T1000 (cell line): Measurements from ENCODE around the gene ACTMAP.

Experiments
- DNase-seq: peaks from one replicate; lab custom pipeline; 2025; ENCODE audit warnings: mixed read lengths; lab: John Stamatoyannopoulos, UW

The ACTMAP gene

DNA sequence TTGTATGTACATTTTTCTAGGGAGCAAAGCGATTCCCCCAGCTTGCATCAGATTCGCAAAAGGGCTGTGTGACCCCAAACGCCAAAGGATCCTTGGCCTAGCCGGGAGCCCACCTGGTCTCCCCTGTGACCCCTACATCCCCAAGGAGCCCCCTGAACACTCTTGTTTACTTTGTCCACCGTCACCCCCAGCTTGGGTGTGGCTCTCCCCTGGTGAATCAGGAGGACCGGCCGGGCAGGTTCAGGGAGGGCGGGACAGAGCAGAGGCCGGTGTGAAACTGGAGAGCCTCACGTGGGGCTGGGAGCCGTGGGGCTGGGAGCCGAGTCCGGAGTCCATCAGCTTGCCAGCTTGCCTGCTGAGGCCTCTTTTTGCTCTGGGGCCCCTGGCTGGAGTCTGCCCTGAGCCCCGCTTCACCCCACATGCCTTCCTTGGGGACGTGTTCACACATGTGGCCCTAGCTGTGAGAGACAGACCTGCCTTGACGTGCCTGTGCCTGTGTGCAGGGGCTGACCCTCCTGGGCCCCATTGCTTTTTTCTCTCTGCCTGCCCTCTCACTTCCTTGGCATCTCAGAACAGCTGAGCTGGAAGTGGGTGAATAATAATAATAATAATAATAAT, 31.4 kb downstream of the ACTMAP start:
- no peak for DNase-seq

DNA sequence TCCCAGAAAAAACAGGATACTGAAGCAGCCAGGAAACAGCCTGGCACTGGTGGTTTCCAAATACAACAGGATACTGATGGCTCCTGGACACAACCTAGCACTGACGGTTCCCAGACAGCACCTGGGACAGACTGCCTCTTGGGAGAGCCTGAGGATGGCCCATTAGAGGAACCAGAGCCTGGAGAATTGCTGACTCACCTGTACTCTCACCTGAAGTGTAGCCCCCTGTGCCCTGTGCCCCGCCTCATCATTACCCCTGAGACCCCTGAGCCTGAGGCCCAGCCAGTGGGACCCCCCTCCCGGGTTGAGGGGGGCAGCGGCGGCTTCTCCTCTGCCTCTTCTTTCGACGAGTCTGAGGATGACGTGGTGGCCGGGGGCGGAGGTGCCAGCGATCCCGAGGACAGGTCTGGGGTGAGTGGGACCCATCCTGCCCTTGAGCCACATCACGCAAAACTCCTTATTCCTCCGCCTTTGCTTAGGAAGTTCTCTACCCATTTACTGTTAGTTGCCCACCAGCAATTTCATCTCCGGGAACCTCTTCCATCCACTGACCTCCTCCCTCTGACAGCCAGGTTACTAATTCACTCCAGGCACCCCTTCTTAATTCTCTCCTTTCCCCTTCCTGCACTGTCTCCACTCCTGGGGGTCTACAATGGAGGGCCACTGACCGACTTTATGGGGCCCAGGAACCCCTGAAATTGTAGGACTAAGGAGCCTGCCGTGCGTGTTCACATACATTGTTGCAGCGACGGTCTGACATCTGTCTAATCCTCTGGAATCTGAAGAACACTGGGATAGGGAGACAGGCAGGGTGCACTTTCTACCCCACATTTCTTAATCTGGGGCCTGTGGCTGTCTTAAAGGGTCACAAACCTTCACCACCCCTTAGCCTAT, 32.1 kb downstream of the ACTMAP start:
- DNase-seq, result no peak

DNA sequence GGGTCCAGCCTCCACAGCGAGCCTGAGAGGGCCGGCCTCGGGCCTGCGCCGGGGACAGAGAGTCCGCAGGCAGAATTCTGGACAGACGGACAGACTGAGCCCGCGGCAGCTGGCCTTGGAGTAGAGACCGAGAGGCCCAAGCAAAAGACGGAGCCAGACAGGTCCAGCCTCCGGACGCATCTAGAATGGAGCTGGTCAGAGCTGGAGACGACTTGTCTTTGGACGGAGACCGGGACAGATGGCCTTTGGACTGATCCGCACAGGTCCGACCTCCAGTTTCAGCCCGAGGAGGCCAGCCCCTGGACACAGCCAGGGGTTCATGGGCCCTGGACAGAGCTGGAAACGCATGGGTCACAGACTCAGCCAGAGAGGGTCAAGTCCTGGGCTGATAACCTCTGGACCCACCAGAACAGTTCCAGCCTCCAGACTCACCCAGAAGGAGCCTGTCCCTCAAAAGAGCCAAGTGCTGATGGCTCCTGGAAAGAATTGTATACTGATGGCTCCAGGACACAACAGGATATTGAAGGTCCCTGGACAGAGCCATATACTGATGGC, 32.9 kb downstream of the ACTMAP start:
- no peak for DNase-seq

DNA sequence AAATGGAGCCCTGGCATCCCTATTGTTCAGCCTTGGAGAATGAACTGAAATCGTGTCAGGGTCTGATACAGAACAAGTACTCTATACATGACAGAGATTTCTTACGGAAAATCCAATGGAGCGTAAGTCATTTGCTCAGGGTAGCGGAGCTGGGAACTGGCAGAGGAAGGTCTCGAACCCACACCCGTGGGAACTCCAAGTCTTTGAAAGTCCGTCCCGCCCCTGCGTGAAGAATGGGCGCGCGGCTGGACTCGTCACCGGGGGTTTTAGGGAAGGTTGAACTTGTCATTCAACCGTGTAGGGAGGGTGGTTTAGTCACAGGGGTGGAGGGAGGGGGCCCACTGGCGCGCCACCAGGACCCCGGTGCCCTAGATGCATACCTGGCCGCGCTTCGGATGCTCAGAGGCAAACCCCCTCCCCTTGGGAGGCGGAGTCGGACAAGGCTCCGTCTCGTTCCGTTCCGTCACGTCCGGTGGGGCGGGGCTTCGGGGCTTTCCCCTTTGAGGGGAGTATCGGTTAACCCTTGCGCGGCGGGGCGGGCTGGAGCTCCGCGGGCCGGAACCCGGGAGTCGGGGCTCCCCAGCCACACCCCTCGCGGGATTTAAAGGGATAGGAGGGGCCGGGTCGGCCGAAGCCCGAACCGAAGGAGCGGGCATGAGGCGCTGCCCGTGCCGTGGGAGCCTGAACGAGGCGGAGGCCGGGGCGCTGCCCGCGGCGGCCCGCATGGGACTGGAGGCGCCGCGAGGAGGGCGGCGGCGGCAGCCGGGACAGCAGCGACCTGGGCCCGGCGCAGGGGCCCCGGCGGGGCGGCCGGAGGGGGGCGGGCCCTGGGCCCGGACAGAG, 33.6 kb downstream of the ACTMAP start, which contains the start of the genes COQ8B and ITPKC:
Gene COQ8B, minus strand, starts transcription at position 405 of the 843 bp plus-strand sequence. CDS start 2,254 bp downstream, outside the sequence.
Gene ITPKC, plus strand, starts transcription at position 631 of the 843 bp plus-strand sequence. Its CDS starts 24 bp downstream, at position 655.
- peak; percentile 93 for DNase-seq

DNA sequence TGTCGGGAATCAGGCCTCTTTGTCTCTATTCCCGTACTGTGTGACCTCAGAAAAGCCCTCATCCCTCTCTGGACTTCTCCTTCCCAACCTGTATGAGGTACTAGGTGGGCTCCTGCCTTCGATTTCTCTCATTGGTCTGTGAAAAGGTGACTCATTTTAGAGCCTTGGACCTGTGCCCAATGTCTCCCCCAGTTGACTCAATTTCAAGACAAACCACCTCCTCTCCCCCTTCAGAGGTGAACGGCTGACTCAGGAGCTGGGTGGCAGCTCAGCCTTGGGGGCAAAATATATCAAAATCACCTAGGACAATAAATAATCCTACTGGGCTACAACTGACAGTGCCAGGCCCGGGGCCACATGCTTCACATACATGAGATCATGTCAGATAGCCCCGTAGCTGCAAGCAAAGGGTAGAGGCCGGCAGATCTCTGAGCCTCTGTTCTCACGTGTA, 34.2 kb downstream of the ACTMAP start:
- peak; percentile 84 for DNase-seq

DNA sequence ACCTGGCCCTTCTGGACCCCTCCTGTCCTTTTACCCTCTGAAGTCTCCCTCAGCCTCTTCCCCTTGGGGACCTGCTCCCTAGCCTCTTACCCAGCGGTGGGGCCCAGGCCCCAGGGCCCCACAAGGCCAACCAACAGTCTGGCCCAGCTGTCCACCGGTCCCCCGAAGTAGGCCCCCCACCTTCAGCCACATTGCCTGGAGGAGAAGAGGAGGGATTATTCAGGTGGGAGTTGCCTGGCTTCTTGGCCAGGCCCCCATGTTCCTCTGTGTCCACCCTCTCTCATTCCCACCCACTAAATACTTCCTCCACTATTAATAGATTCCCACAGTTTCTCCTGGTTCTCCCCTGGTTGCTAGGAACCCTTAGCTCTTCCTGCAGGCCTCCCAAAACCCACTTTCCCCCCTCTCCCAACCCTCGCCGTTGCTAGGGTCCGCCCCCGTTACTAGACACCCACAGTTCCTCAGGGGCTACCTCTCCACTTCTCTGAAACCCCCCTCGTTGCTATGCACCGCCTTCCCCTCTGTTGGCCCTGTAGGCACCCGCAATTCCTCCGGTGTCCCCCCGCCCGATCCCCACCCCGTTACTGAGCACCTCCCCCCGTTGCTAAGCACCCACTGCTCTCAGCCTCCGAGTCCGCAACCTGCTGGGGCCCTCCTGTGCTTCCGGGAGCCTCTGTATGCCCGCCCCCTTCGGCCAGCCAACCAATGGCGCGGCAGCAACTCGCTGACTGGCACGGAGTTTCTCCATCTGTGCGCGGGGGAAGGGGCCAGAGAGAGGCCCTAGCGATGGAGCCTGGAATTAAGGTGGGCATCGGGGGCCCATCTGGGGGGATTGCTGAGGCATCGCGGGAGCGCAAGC, 35.6 kb downstream of the ACTMAP start:
- DNase-seq, result peak; percentile 87

DNA sequence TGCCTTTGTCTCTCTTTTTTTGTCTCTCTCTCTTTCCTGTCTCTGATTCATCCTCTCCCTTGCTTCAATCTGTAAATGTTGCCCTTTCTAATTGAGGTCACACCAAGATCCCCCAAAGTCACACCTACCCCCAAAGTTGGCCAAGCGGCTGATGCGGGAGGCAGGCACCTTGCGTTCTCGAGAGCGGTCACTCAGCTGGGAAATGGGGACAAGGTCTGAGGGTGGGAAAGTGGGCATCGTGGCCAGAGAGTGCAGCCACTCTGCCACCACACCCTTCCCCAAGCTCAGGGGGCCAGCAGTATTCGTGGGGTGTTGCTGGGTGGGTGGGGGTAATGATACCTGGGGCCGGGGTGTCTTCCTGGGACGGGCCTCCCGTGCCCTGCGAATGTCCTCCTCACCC, 36.3 kb downstream of the ACTMAP start:
- DNase-seq, result no peak

DNA sequence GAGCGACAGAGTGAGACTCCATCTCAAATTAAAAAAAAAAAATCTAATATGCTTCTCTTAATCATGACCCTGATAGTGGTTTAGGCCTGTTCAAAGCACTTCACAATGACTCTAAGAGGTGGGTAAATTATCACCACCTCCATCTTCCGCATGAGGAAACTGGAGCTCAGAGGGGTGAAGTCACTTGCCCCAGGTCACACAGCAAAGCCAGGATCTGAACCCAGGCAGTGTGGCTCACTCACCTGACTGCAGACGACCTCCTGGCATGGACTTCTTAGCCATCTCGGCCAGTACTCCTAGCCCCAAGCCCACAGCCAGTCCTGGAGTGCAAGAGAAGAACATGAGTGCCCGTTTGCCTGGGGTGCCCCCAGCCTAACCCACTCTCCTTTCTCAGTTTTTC, 40.5 kb downstream of the ACTMAP start:
- DNase-seq, result no peak

DNA sequence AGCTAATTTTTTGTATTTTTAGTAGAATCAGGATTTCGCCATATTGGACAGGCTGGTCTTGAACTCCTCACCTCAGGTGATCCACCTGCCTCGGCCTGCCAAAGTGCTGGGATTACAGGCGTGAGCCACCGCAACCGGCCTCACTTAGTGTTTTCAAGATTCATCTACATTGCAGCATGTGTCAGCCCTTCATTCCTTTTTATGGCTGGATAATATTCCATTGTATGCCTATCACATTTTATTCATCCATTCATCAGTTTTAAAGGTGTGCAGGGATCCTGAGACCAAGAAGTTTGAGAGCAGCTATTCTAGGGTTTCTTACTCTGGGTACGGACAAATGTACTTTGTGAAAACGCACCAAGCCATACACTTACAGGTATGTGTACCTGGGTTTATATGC, 42.7 kb downstream of the ACTMAP start:
- no peak for DNase-seq

DNA sequence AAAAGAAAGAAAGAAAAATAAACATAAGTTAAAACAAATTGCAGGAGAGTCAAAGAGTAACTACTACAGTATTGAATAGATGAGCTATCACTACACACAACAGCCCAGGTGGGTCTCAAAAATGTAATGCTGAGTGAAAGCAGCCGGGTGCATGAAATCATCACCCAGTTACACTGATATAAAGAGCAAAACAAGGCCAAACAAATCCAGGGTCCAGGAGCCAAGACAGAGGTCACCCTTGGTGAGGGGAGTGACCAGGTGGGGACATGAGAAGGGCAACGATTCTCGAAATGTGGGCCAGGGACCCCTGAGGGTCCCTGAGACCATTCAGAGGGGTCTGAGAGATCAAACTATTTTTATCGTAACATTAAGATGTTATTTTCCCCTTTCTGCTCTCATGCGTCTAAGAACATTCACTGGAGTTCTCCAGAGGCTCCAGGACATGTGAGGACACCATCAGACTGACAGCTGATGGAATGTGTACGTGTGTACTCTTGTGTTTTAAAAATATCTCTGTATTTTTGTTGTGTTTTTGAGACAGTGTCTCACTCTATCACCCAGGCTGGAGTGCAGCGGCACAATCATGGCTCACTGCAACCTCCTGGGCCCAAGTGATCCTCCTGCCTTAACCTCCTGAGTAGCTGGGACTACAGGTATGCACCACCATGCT, 44.2 kb downstream of the ACTMAP start:
- no peak for DNase-seq

DNA sequence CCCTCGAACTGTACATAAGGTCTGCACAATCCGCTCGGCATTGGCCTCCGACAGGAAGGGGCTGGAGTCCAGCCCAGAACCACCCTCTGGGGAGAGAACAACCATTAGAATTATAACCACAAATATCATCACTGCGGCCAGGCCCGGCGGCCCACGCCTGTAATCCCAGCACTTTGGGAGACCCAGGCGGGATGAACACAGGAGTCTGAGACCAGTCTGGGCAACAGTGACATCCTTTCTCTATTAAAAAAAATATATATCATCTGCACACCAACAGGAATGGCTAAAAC, 45.0 kb downstream of the ACTMAP start:
- no peak for DNase-seq

DNA sequence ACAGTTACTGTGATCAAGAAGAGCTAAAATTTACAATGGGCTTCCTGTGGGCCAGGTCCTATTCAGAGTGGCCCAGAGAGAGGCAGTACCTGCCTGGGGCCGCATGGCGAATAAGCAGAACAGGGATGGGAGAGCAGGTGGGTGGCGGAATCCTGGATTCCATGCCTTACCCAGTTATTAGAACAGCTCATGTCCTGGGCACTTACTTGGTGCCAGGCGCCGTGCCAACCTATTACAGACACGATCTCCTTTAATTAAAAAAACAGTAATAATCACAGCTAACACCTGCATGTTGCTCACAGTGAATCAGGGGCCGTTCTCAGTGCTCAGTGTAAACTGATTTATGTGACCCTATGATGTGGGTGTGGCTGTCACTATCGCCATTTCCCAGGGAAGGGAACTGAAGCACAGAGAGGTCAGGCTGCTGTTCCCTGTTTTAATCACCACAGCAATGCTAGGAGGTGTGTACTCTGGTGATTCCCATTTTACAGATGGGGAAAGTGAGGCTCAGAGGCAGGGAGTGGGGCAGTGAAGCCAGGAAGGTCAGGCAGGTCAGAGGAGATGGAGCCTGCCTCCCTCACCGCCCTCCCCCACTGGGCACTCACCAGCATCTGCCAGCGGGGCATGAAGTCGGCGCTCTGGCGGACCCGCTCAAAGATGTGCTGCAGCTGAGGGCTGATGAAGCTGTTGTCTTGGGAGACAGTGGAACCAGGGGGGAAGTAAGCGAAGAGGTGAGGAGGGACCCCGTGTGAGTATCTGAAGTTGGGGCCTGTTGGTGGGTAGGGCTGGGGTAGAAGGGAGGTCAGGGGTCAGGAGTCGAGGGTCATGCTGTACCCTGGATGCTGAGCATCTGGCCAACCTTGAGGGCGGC, 45.6 kb downstream of the ACTMAP start:
- no peak for DNase-seq

DNA sequence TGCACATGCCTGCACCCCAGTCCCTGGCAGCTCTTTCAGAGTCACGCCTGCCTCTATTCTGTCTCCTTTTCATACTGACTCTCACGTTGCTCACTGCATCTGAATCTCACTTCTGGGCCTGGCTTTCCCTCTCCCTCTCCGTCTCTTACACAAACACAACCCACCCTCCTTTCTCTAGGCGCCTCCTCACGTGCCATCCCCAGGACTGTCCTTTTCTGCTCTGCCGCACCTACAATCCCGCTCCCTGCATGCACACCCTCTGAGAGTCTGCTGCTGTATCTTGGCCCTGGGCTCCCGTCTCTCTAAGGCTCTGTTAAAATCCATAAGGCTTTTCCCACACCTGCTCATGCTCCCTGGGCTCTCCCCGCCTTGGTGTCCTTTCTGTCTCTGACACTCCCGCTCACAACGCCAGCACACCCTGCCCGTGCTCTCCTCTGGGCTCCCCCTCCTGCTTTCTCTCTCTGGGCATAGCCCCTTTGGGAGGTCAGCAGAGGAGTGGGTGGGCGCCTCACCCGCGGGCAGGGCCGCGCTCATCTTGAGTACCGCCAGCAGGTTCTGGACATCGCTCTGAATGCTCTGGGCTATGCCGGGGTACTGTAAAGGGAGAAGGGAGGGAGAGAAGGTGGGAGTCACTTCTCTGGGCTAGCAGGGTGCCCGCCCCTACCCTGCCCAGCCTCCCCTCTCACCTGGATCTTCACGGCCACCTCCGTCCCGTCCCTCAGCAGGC, 47.1 kb downstream of the ACTMAP start:
- no peak for DNase-seq

DNA sequence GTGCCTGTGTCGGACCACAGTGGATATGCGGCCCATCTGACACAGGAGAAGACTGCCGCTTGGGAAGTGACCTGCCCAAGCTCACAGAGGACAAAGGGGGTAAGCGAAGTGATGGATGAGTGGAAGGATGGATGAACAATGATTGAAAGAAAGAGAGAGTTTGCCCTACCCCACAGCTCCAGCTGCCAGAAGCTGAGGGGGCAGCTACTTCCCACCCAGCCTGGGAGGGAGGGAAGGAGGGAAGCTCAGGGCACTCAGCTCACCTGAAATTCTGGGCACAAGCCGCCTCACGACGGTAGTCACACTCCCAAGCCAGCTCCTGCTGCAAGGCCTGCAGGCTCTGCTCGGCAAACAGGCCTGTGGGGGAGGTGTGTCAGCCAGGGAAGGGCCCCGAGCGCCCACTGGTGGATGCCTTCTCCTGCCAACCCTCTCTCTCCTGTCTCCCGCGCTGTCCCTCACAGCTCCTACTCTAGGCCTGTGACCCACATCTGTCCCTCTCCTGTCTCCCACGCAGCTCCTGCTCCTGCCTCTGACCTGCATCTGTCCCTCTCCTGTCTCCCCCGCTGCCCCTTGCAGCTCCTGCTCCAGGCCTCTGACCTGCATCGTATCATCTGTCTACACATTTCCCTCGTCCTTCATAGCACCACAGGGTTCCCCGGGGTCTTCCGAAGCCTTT, 47.8 kb downstream of the ACTMAP start:
- DNase-seq, result no peak

DNA sequence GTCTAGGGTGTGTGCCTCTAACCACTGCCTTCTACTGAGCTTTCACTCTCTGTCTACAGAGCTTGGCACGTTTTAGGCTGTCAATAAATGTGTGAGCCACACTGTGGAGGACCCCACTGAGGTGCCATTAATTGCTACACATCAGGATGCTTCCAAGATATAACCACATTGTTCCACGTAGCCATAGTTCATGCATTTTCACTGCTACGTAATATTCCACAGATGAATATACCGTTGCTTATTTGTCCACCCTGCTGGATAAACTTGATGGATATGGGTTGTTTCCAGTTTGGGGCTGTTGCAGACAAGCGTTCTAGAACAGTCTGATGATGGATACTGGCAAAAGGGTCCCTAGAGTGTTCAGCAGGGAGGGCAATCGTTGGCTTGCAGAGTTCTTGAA, 48.5 kb downstream of the ACTMAP start:
- no peak for DNase-seq

DNA sequence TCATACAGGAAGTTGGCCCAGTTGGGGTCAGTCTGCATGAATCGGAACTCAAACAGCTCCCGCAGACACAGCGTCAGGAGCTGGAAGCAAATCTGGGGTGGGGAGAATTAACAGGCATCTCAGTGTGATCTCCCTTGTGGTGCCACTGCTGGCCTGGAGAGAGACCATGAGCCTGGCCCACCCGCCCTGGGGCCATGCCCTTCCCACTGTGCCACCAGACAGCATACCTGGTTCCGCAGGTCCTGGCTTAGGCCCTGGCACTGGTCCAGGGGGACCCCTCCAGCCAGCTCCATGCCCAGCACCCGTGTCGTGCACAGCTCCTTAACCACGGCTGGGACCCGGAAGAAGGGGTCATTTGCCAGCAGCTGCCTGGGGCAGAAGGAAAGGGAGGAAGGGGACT, 50.2 kb downstream of the ACTMAP start:
- no peak for DNase-seq

DNA sequence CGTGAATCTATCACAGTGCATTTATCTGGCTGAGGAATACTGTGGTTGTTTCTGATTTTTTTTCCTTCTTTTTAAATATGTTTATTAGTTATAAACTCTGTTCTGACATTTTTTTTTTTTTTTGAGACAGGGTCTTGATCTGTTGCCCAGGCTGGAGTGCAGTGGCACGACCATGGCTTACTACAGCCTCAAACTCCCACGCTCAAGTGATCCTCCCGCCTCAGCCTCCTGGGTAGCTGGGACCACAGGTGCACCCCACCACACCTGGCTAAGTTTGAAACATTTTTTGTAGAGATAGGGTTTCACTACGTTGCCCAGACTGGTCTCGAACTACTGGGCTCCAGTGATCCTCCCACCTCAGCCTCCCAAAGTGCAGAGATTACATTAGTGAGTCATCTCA, 53.3 kb downstream of the ACTMAP start:
- DNase-seq, result no peak

DNA sequence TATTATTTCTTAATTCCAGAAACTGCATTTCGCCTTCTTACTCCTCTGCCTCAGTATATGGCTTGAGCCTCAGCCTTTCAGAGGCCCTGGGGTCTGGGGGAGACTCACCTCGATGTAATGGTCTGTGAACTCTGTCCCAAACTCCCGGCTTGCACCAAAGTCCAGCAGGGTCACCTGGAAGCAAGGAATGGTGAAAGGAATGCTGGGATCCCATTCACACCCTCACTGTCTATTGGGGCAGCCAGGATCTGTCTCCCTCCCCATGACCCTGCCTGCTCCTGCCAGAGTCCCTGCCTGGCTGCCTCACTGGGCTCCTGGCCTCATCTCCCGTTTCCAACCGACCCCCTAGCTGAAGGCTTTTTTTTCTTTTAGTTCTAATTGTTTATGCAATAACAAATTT, 54.4 kb downstream of the ACTMAP start:
- no peak for DNase-seq
